Heart left ventricle (tissue), 13 donors: ENCODE results near the gene CD48.

Experiments
- CTCF ChIP-seq, 12 donors: fragments of 200-600 bp; sonication (generic) in 4 of 12; IDR thresholded peaks; one replicate each; pipeline versions ENCODE4 v1.5.0 to v1.8.0; 2018 to 2022; ENCODE audit warnings: antibody characterized with exemption in 12 of 12, mild to moderate bottlenecking in 5 of 12
- POLR2A ChIP-seq, 2 donors: fragments of 450-650 bp; IDR thresholded peaks; one replicate each; pipeline ENCODE4 v1.6.1; 2017; ENCODE audit warnings: antibody characterized with exemption in 2 of 2, mild to moderate bottlenecking in 2 of 2, moderate library complexity in 2 of 2
- donor health status: ischemic (EF 13 %, LVEDD 7.1; RV severe dilation, severe dysfunction).
- donor health status: DM: no; HTN: yes; CAD: no.
- donor health status: DM: no; HTN: no; CAD: no.
- donor health status: ischemic (EF 25% LVEDD 6.9; RV normal size, moderate dysfunction).
- donor health status: ischemic (EF 25% LVEDD 5.7; RV mildly dilated, moderate dysfunction).
- donor health status: ischemic (EF 35%, LVEDD 5.7; RV mildly dilated, moderate dysfunction).
- donor health status: nonischemic (EF 11% LVEDD 7.7; RV severe dilation, severe dysfunction).
- donor health status: DM: yes; HTN: yes; CAD: no.
- donor health status: PGD.
- donor health status: ischemic (EF 29% LVEDD 5.4; RV normal size, mild dysfunction).
- donor health status: nonischemic (EF 23%, LVEDD 6.1; RV moderate dilation, normal function).

DNA sequence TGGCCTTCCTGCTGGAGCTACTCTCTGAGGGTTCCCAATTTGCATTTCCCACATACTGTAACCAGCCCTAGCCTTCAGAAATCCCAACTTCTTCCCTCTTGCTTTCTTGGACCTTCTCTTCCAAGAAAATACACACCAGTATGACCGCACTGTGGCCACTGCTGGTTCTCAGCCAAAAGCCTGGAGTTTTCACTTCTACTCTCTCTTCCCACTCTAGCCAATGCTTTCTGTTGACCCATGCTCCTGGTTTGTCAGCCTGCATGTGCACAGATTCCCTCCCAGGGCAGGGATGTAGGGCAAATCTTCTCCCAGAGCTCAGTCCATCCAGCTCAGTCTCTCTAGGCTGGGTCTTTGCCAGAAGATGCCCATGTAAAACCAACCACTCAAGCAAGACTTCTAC lies 65.4 kb downstream of the CD48 start:
- TF ChIP-seq CTCF (IDR thresholded peaks at IDR 0.05) (no peak), POLR2A (IDR thresholded peaks at IDR 0.05) (no peak)
